Left lung (tissue), 10 donors: ENCODE data around the gene VWA5B1. TPM values are rescaled to one million over a fixed set of nuclear protein-coding genes. Genes with fewer than 3 reads are reported as not detected.

ENCODE experiments used
- ATAC-seq: fragments of 200-7000 bp; cut with Tn5 transposase; one replicate; pipeline ENCODE4 v1.9.1; 2020; ENCODE audit warnings: moderate library complexity
- DNase-seq, 4 donors: peaks; one replicate each; pipeline ENCODE4 v3.0.0-alpha.2; 2013 to 2020
- H3K27ac ChIP-seq, 2 donors: fragments of 200-600 bp; sonication (generic) in 1 of 2; one replicate each; pipeline versions ENCODE4 v1.5.0 to v1.8.0; 2020 to 2021
- H3K27me3 ChIP-seq, 2 donors: fragments of 200-600 bp; sonication (generic) in 1 of 2; one replicate each; pipeline versions ENCODE4 v1.5.0 to v1.8.0; 2020 to 2021
- H3K36me3 ChIP-seq, 2 donors: fragments of 200-600 bp; sonication (generic) in 1 of 2; one replicate each; pipeline versions ENCODE4 v1.5.0 to v1.8.0; 2020 to 2021
- H3K4me1 ChIP-seq, 2 donors: fragments of 200-600 bp; one replicate each; pipeline ENCODE4 v1.8.0; 2021
- H3K4me3 ChIP-seq, 2 donors: fragments of 200-600 bp; sonication (generic) in 1 of 2; one replicate each; pipeline versions ENCODE4 v1.5.0 to v1.8.0; 2020 to 2021; ENCODE audit warnings: mild to moderate bottlenecking in 1 of 2
- H3K9me3 ChIP-seq, 2 donors: fragments of 200-600 bp; sonication (generic) in 1 of 2; one replicate each; pipeline versions ENCODE4 v1.5.0 to v1.8.0; 2020 to 2021
- intact Hi-C, 2 donors: fragments of 100-400 bp; cut with DNase I; formaldehyde crosslinking; loops; one replicate each; pipeline versions ENCODE4 v1.11.2 to v1.14.2; 2022
- polyA plus RNA-seq, 6 donors: library from polyadenylated mRNA; unstranded; fragments of 120-200 nt; gene quantifications; one replicate each; pipeline ENCODE4 v1.2.1, GENCODE V29; 2013; ENCODE audit not compliant: insufficient read length in 6 of 6
- total RNA-seq, 2 donors: library from RNA; stranded (reverse); fragmentation: NEBNext Ultra II Directional; extraction: Animal tissue kit (Norgen Biotek cat#: 25700); gene quantifications; one replicate each; pipeline ENCODE4 v1.2.1, GENCODE V29; 2021
- TF ChIP-seq, protein P1 (sequence below), 2 donors: fragments of 200-600 bp; sonication (generic) in 1 of 2; IDR thresholded peaks; one replicate each; pipeline versions ENCODE4 v1.5.0 to v1.8.0; 2021; ENCODE audit warnings: antibody characterized with exemption in 2 of 2
- donor health status: DM: no; HTN: yes; CAD: no.
- donor health status: DM: no; HTN: no; CAD: no.

VWA5B1 gene
- total and polyA plus RNA-seq, 8 donors: 0.15 to 1.2 (median 0.70) TPM

DNA sequence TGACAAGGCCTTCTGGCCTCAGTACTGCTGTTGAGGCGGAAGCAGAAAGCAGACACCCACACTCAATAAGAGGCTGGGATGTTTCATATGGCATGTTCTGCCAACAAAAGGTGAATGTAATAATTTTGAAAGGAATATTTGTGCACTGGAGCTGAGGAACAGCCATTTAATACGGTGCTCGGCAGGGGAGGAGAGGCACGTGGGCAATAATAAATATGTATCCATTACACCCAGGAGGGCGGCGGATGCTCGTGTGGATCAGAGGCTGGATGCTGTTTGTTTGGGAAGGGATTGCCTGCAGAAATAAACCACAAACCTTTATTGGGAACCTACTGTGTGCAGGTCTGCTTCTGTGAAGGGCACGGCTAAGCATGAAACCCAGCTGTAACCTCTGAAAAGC is 92.0 kb downstream of the VWA5B1 start:
- ATAC-seq: no peak
- Histone ChIP-seq H3K27me3 (peaks cover 0 to 52% of the 10 kb centered on the region in 2 donors), H3K4me3 (no peak overlapping the region), H3K27ac (no peak overlapping the region), H3K4me1 (no peaks in the 10 kb centered on the region), H3K36me3 (no peaks in the 10 kb centered on the region), H3K9me3 (no peaks in the 10 kb centered on the region)
- intact Hi-C loops: no loop called here
- TF ChIP-seq, protein P1, sequence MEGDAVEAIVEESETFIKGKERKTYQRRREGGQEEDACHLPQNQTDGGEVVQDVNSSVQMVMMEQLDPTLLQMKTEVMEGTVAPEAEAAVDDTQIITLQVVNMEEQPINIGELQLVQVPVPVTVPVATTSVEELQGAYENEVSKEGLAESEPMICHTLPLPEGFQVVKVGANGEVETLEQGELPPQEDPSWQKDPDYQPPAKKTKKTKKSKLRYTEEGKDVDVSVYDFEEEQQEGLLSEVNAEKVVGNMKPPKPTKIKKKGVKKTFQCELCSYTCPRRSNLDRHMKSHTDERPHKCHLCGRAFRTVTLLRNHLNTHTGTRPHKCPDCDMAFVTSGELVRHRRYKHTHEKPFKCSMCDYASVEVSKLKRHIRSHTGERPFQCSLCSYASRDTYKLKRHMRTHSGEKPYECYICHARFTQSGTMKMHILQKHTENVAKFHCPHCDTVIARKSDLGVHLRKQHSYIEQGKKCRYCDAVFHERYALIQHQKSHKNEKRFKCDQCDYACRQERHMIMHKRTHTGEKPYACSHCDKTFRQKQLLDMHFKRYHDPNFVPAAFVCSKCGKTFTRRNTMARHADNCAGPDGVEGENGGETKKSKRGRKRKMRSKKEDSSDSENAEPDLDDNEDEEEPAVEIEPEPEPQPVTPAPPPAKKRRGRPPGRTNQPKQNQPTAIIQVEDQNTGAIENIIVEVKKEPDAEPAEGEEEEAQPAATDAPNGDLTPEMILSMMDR (IDR thresholded peaks at IDR 0.05): no peak
- DNase-seq: no peak

DNA sequence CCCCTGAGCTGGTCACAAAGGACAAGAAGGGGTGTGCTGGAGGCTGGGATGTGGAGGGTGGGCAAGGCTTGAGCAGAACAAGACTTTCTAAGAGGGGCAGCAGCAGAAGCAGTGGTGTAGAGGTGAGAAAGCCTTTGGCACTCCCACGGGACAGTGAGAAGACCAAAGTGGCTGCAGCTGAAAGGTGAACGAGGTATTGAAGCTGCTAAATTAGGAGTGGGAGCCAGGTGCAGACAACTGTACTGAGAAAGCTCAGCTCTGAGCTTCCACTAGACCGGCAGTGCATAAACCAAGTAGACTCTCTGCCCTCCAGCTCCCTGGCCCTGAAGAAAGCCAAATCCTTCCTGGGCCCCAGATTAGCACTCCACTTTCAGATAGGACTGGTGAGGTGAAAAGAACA is 93.0 kb downstream of the VWA5B1 start:
- H3K27me3 ChIP-seq: peaks cover 0 to 62% of the 10 kb centered on the region in 2 donors
- H3K36me3 ChIP-seq: no peaks in the 10 kb centered on the region
- intact Hi-C loops: no loop called here
- TF ChIP-seq, protein P1 (IDR thresholded peaks at IDR 0.05): no peak
- DNase-seq: peak in 1 of 4 donors; percentile 21
- H3K9me3 ChIP-seq: no peaks in the 10 kb centered on the region
- H3K4me3 ChIP-seq: no peak overlapping the region
- no peak for ATAC-seq
- H3K4me1 ChIP-seq: no peaks in the 10 kb centered on the region
- no peak overlapping the region for H3K27ac ChIP-seq

DNA sequence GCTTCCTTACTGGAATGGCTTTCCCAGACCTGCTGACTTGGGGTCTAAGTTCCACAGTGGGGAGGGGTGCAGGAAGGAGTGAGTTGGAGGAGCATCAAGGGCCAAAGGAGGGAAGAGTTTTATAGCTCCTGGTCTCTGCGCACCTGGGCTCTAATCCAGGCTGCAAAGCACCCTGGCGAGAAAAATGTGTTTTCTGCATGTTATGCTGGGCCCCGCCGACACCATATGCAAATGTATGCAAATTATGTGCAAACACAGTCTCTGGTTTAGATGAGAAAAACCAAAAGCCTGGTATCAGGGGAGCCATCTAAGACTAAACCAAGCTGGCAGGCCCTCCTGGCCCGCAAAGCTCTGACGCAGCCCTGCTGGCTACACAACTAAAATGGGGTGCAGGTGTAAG is 95.0 kb downstream of the VWA5B1 start:
- H3K27me3 ChIP-seq: peaks cover 0 to 69% of the 10 kb centered on the region in 2 donors
- intact Hi-C loops: no loop called here

DNA sequence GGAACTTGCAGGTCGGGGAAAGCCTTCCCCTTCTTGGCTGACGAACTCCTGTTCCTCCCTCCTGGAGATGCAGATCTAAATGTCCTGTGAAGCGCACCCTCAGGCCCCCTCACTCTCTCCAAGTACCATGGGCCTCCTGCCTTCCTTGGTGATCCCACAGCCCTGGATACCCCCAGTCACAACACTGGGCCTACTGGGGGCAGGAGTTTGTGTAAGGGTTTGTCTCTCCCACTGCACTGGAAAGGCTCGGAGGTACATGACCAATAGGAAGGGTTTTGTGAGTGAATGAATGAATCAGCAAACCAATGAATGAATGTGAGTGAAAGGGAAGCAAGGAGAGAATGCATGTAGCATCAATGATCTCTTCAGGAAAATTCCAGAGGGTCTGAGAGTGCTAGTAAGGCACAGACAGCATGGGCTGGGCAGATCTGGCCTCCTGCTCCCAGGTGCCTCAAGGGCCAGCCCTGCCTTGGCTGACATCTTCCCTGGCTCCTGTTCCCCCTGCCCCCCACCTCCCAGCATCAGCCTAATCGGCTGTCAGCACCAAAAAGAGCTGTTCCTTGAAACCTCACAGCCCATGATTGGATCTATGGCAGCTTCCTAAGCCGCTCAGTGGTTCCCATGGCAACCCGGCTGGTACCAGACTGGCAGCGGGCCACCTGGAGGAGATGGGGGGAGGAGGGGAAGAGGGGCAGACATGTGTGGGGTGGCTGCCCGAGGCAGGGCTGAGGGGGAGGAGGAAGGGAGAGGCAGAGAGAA is 95.8 kb downstream of the VWA5B1 start:
- intact Hi-C loops: no loop called here
- ATAC-seq: no peak
- H3K4me1 ChIP-seq: no peaks in the 10 kb centered on the region

More for the DNA sequence above, 95.0 kb downstream of the VWA5B1 start:
- no peak for ATAC-seq
- Histone ChIP-seq H3K4me1 (no peaks in the 10 kb centered on the region), H3K4me3 (no peak overlapping the region), H3K36me3 (no peaks in the 10 kb centered on the region), H3K27ac (no peak overlapping the region), H3K9me3 (no peaks in the 10 kb centered on the region)
- TF ChIP-seq, protein P1 (IDR thresholded peaks at IDR 0.05): no peak
- DNase-seq: peak in 1 of 4 donors; percentile 12

DNA sequence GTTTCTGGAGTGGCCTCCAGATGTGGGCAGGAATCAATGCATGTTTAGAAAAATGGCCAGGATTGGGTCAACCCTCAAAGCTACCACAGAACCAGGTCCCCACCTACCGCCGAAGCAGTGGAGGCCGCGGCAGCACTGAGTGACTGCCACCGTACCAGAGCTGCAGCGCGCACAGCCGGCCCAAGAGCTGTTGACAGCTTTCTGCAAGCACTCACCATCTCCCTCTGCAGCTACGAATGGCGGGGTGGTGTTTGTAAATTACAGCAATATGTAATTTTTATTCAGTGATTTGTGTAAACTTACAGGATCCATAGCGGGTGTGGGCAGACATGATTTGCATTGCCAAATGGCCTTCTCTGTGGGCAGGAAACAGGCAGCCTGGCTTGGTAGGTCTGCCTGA is 98.9 kb downstream of the VWA5B1 start:
- DNase-seq (peak in 2 of 4 donors; percentile 16 to 46), ATAC-seq (no peak)
- no peaks in the 10 kb centered on the region for H3K4me1 ChIP-seq
- TF ChIP-seq, protein P1 (IDR thresholded peaks at IDR 0.05): no peak
- H3K27ac ChIP-seq: no peak overlapping the region
- intact Hi-C loops: no loop called here
- no peaks in the 10 kb centered on the region for H3K36me3 ChIP-seq
- peaks cover 0 to 61% of the 10 kb centered on the region in 2 donors for H3K27me3 ChIP-seq
- H3K9me3 ChIP-seq: peaks cover 0 to under 1% of the 10 kb centered on the region in 2 donors
- no peak overlapping the region for H3K4me3 ChIP-seq

More for the DNA sequence above, 95.8 kb downstream of the VWA5B1 start:
- peak in 1 of 4 donors; percentile 16 for DNase-seq
- H3K27ac ChIP-seq: no peak overlapping the region
- TF ChIP-seq, protein P1 (IDR thresholded peaks at IDR 0.05): no peak
- no peak overlapping the region for H3K4me3 ChIP-seq
- H3K9me3 ChIP-seq: no peaks in the 10 kb centered on the region
- H3K27me3 ChIP-seq: peaks cover 0 to 69% of the 10 kb centered on the region in 2 donors
- H3K36me3 ChIP-seq: no peaks in the 10 kb centered on the region
